Measurements from ENCODE around the gene GPR32. TPM values are rescaled to one million over a fixed set of nuclear protein-coding genes. Genes with fewer than 3 reads are reported as not detected.
A peak's percentile ranks its signal among the peaks of the same experiment; 100 is the strongest.

Gene GPR32
- polyA plus RNA-seq, 1 donor from 2014 or later = not detected

DNA sequence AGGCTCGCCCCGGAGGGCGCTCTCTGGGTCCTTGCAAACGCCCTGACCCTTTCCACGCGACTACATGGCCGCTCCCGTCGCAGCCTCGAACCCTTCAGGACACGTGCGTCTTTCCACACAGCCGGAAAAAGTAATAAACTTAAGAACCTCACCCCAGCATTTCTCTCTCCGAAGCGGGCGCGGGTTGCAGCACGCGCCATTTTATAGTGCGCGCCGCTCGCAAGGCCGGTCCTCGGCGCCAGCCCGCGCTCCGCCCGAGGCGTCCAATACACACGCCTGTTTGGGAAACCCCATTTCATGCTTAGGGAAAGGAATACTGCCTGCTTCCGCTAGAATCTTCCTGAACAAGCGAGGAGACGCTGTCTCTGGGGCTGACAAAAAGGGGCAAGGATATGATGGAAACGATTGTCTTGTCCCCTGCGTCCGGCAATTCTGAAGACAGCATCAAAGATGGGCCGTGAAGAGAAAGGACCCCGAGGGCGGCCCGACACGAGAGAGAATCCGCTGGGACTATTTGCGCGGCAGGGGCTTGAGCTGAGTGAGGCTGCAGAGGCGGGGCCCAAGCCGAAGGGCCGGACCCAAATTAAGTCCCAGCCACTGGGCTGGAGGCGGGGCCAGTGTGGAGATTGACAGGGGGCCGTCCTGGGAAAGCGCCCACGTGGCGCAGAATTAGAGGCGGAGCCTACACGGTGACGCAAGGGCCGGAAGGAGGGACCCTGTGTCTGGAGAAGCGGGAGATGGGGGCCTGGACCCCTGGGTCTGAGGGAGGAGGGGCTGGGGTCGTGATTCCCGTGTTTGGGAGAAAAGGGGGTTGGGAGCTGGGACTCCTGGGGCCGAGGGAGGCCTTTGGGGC is 34.4 kb downstream of the GPR32 start:
- H2AFZ ChIP-seq (ENCODE audit: low read depth, low read length) = peak overlapping the region; percentile 75

DNA sequence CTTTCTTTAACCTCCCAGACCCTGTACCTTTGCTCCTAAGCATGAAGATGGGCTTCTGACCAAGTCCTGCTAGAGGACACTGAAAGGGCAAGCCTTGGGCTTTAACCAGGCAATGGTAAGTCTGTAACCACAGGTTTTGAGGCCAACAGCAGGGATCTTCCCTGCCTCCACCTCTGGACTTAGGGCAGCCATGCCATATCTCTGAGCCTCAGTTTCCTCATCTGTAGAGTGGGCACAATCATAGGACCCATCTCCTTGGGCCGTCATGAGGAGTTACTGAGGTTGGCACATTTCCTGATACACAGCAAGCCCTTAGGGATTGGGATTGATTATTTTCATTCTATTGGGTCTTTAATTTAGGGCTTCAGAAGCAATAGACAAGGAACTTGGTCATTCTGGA is 38.6 kb downstream of the GPR32 start:
- Histone ChIP-seq H4K20me1 (ENCODE audit: insufficient read depth) (no peaks in the 10 kb centered on the region), H3K9me3 (ENCODE audit: low read length) (no peaks in the 10 kb centered on the region), H3K27ac (ENCODE audit: low read length) (no peak overlapping the region), H3K36me3 (ENCODE audit: insufficient read depth, low read length) (no peaks in the 10 kb centered on the region), H3F3A (ENCODE audit: insufficient read depth, low read length, poor library complexity, severe bottlenecking) (no peaks in the 10 kb centered on the region), H3K27me3 (ENCODE audit: insufficient read depth, low read depth, low read length) (no peaks in the 10 kb centered on the region), H3K79me2 (replicated peaks; ENCODE audit: insufficient read depth, low read length) (peaks cover 1% of the 10 kb centered on the region), H3K9me2 (ENCODE audit: insufficient read depth, low read length) (no peaks in the 10 kb centered on the region), H3K4me3 (ENCODE audit: low read length) (no peak overlapping the region), H2AFZ (ENCODE audit: low read depth, low read length) (no peak overlapping the region), H3K9ac (ENCODE audit: low read length) (no peak overlapping the region), H3K4me2 (ENCODE audit: low read length) (no peak overlapping the region)
- TF ChIP-seq, protein P1, sequence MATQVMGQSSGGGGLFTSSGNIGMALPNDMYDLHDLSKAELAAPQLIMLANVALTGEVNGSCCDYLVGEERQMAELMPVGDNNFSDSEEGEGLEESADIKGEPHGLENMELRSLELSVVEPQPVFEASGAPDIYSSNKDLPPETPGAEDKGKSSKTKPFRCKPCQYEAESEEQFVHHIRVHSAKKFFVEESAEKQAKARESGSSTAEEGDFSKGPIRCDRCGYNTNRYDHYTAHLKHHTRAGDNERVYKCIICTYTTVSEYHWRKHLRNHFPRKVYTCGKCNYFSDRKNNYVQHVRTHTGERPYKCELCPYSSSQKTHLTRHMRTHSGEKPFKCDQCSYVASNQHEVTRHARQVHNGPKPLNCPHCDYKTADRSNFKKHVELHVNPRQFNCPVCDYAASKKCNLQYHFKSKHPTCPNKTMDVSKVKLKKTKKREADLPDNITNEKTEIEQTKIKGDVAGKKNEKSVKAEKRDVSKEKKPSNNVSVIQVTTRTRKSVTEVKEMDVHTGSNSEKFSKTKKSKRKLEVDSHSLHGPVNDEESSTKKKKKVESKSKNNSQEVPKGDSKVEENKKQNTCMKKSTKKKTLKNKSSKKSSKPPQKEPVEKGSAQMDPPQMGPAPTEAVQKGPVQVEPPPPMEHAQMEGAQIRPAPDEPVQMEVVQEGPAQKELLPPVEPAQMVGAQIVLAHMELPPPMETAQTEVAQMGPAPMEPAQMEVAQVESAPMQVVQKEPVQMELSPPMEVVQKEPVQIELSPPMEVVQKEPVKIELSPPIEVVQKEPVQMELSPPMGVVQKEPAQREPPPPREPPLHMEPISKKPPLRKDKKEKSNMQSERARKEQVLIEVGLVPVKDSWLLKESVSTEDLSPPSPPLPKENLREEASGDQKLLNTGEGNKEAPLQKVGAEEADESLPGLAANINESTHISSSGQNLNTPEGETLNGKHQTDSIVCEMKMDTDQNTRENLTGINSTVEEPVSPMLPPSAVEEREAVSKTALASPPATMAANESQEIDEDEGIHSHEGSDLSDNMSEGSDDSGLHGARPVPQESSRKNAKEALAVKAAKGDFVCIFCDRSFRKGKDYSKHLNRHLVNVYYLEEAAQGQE (IDR thresholded peaks at IDR 0.05; ENCODE audit: borderline replicate concordance) = no peak
- TF ChIP-seq, protein P2, sequence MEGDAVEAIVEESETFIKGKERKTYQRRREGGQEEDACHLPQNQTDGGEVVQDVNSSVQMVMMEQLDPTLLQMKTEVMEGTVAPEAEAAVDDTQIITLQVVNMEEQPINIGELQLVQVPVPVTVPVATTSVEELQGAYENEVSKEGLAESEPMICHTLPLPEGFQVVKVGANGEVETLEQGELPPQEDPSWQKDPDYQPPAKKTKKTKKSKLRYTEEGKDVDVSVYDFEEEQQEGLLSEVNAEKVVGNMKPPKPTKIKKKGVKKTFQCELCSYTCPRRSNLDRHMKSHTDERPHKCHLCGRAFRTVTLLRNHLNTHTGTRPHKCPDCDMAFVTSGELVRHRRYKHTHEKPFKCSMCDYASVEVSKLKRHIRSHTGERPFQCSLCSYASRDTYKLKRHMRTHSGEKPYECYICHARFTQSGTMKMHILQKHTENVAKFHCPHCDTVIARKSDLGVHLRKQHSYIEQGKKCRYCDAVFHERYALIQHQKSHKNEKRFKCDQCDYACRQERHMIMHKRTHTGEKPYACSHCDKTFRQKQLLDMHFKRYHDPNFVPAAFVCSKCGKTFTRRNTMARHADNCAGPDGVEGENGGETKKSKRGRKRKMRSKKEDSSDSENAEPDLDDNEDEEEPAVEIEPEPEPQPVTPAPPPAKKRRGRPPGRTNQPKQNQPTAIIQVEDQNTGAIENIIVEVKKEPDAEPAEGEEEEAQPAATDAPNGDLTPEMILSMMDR (IDR thresholded peaks at IDR 0.05; ENCODE audit: poor library complexity, severe bottlenecking) = no peak
- no peak for TF ChIP-seq TAF1 (IDR thresholded peaks at IDR 0.05; ENCODE audit: low read depth)
- TF ChIP-seq EZH2 (IDR thresholded peaks at IDR 0.05; ENCODE audit: borderline replicate concordance, insufficient read depth, low read length, poor library complexity, severe bottlenecking) = no peak
- no peak for TF ChIP-seq POLR2AphosphoS5 (IDR thresholded peaks at IDR 0.05)
- TF ChIP-seq RAD21 (conservative IDR thresholded peaks at IDR 0.05) = no peak
- no peak for TF ChIP-seq MXI1 (conservative IDR thresholded peaks at IDR 0.05; ENCODE audit: poor library complexity, severe bottlenecking)
- no peak for TF ChIP-seq SMC3 (conservative IDR thresholded peaks at IDR 0.05; ENCODE audit: poor library complexity)
- no peak for TF ChIP-seq EP300 (conservative IDR thresholded peaks at IDR 0.05; ENCODE audit: poor library complexity, severe bottlenecking)

More for the DNA sequence above, 34.4 kb downstream of the GPR32 start:
- Histone ChIP-seq H3K27me3 (ENCODE audit: insufficient read depth, low read depth, low read length) (no peaks in the 10 kb centered on the region), H3K9me3 (ENCODE audit: low read length) (no peaks in the 10 kb centered on the region), H3K79me2 (replicated peaks; ENCODE audit: insufficient read depth, low read length) (peaks cover 22% of the 10 kb centered on the region), H3F3A (ENCODE audit: insufficient read depth, low read length, poor library complexity, severe bottlenecking) (no peaks in the 10 kb centered on the region), H3K4me2 (ENCODE audit: low read length) (peak overlapping the region; percentile 61), H3K4me3 (ENCODE audit: low read length) (peak overlapping the region; percentile 96), H3K9ac (ENCODE audit: low read length) (peak overlapping the region; percentile 83), H3K9me2 (ENCODE audit: insufficient read depth, low read length) (no peaks in the 10 kb centered on the region), H3K36me3 (ENCODE audit: insufficient read depth, low read length) (no peaks in the 10 kb centered on the region), H4K20me1 (ENCODE audit: insufficient read depth) (no peaks in the 10 kb centered on the region), H3K27ac (ENCODE audit: low read length) (peak overlapping the region; percentile 97)
- TF ChIP-seq, protein P2 (IDR thresholded peaks at IDR 0.05; ENCODE audit: poor library complexity, severe bottlenecking) = no peak
- TF ChIP-seq SMC3 (conservative IDR thresholded peaks at IDR 0.05; ENCODE audit: poor library complexity) = no peak
- peak; percentile 21 for TF ChIP-seq RAD21 (conservative IDR thresholded peaks at IDR 0.05)
- peak; percentile 81 for TF ChIP-seq EP300 (conservative IDR thresholded peaks at IDR 0.05; ENCODE audit: poor library complexity, severe bottlenecking)
- TF ChIP-seq EZH2 (IDR thresholded peaks at IDR 0.05; ENCODE audit: borderline replicate concordance, insufficient read depth, low read length, poor library complexity, severe bottlenecking) = no peak
- peak; percentile 98 for TF ChIP-seq MXI1 (conservative IDR thresholded peaks at IDR 0.05; ENCODE audit: poor library complexity, severe bottlenecking)
- peak; percentile 89 for TF ChIP-seq TAF1 (IDR thresholded peaks at IDR 0.05; ENCODE audit: low read depth)
- peak; percentile 79 for TF ChIP-seq POLR2AphosphoS5 (IDR thresholded peaks at IDR 0.05)
- TF ChIP-seq, protein P1 (IDR thresholded peaks at IDR 0.05; ENCODE audit: borderline replicate concordance) = peak; percentile 90

All from neural cell (in vitro differentiated cells).